Measurements from ENCODE around the gene AOPEP. TPM values are rescaled to one million over a fixed set of nuclear protein-coding genes. Genes with fewer than 3 reads are reported as not detected.

The AOPEP gene
- total RNA-seq, 2 experiments from 2014 or later: 6.9 to 7.0 TPM

GRCh38 chr9:94946256-94946655 lies 219.8 kb downstream of the AOPEP start:
- H3K27ac Mint-ChIP-seq: no peak overlapping the region
- H3K4me3 ChIP-seq (ENCODE audit: low read length): no peak overlapping the region
- no peak for DNase-seq
- H3K4me1 Mint-ChIP-seq (ENCODE audit: low read depth): peaks cover 17% of the 10 kb centered on the region
- TF ChIP-seq CTCF (IDR thresholded peaks at IDR 0.05): no peak
- H3K27me3 ChIP-seq (ENCODE audit: control insufficient read depth in 1 of 2, insufficient read depth in 2 of 2, low read length in 2 of 2): no peaks in the 10 kb centered on the region
- peaks cover 9% of the 10 kb centered on the region for H3K4me1 ChIP-seq (ENCODE audit: insufficient read depth, low read length)
- ChIA-PET CTCF (no interaction called here), POLR2A (no interaction called here)
- no peak overlapping the region for H3K27ac ChIP-seq (ENCODE audit: low read depth in 1 of 2, low read length in 2 of 2)
- H3K9me3 Mint-ChIP-seq: no peaks in the 10 kb centered on the region
- no peaks in the 10 kb centered on the region for H3K36me3 Mint-ChIP-seq (ENCODE audit: low read depth)
- no peaks in the 10 kb centered on the region for H3K27me3 Mint-ChIP-seq
- ATAC-seq (ENCODE audit: poor library complexity): no peak
- H3K4me3 Mint-ChIP-seq: no peak overlapping the region
- intact Hi-C loops (cut with DNase I, micrococcal nuclease): no loop called here
- no peaks in the 10 kb centered on the region for H3K9me3 ChIP-seq (ENCODE audit: control insufficient read depth in 1 of 2, insufficient read depth in 1 of 2, low read length in 2 of 2)
- no peaks in the 10 kb centered on the region for H3K36me3 ChIP-seq (ENCODE audit: insufficient read depth, low read length)

DNA sequence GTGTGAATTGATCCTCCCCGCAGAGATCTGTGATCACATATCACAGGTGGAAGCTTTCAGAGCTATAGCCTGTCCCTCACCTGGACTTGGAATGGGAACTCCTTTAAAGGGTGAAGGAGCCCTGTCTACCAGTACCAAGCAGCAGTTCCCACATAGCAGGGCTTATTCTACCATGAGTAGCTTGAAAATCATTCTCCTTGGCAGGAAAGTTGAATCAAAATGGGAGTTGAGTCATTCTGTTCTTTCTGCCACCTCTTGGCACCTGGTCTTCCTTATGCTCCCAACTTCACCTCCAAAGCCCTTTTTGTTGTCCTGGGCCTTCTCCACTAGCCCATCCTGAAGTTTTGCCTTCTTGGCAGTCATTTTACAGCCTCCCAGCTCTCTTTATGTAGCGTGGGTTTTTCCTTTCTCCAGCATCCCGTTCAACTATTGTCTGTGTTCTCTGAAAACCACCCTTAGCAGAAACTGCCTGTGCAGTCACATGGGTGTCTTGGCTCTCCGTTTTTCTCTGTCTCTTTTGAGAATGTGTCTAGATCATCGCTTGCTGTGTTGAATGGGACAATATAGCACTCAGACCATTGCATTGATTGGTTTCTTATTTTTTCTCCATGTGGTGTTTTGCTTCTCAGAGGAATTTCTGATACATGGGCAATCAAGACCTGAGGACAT lies 222.2 kb downstream of the AOPEP start:
- CTCF ChIA-PET: no interaction called here
- no peak for ATAC-seq (ENCODE audit: poor library complexity)

DNA sequence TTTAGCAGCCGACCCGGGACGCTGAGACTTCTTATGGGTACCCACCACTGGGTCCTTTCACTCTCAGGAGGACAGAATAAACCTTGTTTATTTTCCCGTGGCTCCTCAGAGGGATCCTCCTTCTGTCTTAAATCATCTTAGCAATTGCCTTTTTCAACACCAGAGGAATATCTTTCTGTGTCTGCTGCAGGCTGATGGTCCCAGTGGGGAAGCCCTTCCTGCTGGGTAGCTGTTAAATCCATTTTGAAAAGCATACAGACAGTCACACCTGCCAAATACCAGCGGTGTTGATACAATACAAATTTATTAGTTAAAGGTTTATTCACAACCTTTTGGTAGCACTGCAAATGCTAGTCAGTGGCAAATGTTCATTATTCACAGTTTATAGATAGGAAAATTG lies 222.9 kb downstream of the AOPEP start:
- Histone ChIP-seq H3K4me3 (ENCODE audit: low read length) (no peak overlapping the region), H3K36me3 (ENCODE audit: insufficient read depth, low read length) (no peaks in the 10 kb centered on the region), H3K9me3 (ENCODE audit: control insufficient read depth in 1 of 2, insufficient read depth in 1 of 2, low read length in 2 of 2) (no peaks in the 10 kb centered on the region), H3K27me3 (ENCODE audit: control insufficient read depth in 1 of 2, insufficient read depth in 2 of 2, low read length in 2 of 2) (no peaks in the 10 kb centered on the region), H3K4me1 (ENCODE audit: insufficient read depth, low read length) (peaks cover 27% of the 10 kb centered on the region), H3K27ac (ENCODE audit: low read depth in 1 of 2, low read length in 2 of 2) (no peak overlapping the region)
- Mint-ChIP-seq H3K4me3 (no peak overlapping the region), H3K4me1 (ENCODE audit: low read depth) (peaks cover 41% of the 10 kb centered on the region), H3K27me3 (no peaks in the 10 kb centered on the region), H3K9me3 (no peaks in the 10 kb centered on the region), H3K36me3 (ENCODE audit: low read depth) (no peaks in the 10 kb centered on the region), H3K27ac (no peak overlapping the region)
- ChIA-PET POLR2A (no interaction called here), CTCF (no interaction called here)
- no peak for TF ChIP-seq CTCF (IDR thresholded peaks at IDR 0.05)
- intact Hi-C loops (cut with DNase I, micrococcal nuclease): no loop called here
- ATAC-seq (ENCODE audit: poor library complexity): no peak
- no peak for DNase-seq

More for the DNA sequence above, 222.2 kb downstream of the AOPEP start:
- Mint-ChIP-seq H3K9me3 (no peaks in the 10 kb centered on the region), H3K27ac (no peak overlapping the region), H3K4me3 (no peak overlapping the region), H3K4me1 (ENCODE audit: low read depth) (peaks cover 41% of the 10 kb centered on the region), H3K27me3 (no peaks in the 10 kb centered on the region), H3K36me3 (ENCODE audit: low read depth) (no peaks in the 10 kb centered on the region)
- H3K27ac ChIP-seq (ENCODE audit: low read depth in 1 of 2, low read length in 2 of 2): no peak overlapping the region
- POLR2A ChIA-PET: no interaction called here
- no peak overlapping the region for H3K4me3 ChIP-seq (ENCODE audit: low read length)
- DNase-seq: no peak
- no peaks in the 10 kb centered on the region for H3K9me3 ChIP-seq (ENCODE audit: control insufficient read depth in 1 of 2, insufficient read depth in 1 of 2, low read length in 2 of 2)
- H3K36me3 ChIP-seq (ENCODE audit: insufficient read depth, low read length): no peaks in the 10 kb centered on the region
- intact Hi-C loops (cut with DNase I, micrococcal nuclease): no loop called here
- H3K4me1 ChIP-seq (ENCODE audit: insufficient read depth, low read length): peaks cover 27% of the 10 kb centered on the region
- H3K27me3 ChIP-seq (ENCODE audit: control insufficient read depth in 1 of 2, insufficient read depth in 2 of 2, low read length in 2 of 2): no peaks in the 10 kb centered on the region
- no peak for TF ChIP-seq CTCF (IDR thresholded peaks at IDR 0.05)

Measured in CD4-positive, alpha-beta T cell (primary cell).